H1 (cell line): Measurements from ENCODE around the gene CHRNA4. TPM values are rescaled to one million over a fixed set of nuclear protein-coding genes. Genes with fewer than 3 reads are reported as not detected.

Source experiments
- CTCF ChIA-PET: fragments of 300-600 bp; sonication (Branson Sonifier 250); formaldehyde crosslinking; loops from one replicate; lab custom pipeline; 2021; ENCODE audit not compliant: partially characterized antibody; lab: Charles Lee
- POLR2A ChIA-PET: fragments of 300-600 bp; sonication (Branson Sonifier 250); formaldehyde crosslinking; loops from one replicate; lab custom pipeline; 2021; ENCODE audit warnings: inconsistent platforms; ENCODE audit not compliant: partially characterized antibody; lab: Charles Lee
- DNase-seq, 2 experiments: peaks; one replicate each; pipeline versions ENCODE4 v3.0.0 to v3.0.0-alpha.2; 2010 to 2022; ENCODE audit warnings: low spot score in 2 of 2, low read depth in 1 of 2, mixed read lengths in 1 of 2
- FAIRE-seq: peaks from 2 replicates; lab custom pipeline; 2011; peaks lifted over from hg19 to GRCh38; lab: Jason Lieb, UNC
- H2AFZ ChIP-seq: 2 replicates; pipeline ENCODE4 v1.8.1; 2012; ENCODE audit warnings: low read length, inconsistent platforms
- H2AK5ac ChIP-seq: 2 replicates; pipeline ENCODE4 v1.6.1; 2013; ENCODE audit warnings: low read depth, low read length
- H2BK120ac ChIP-seq: replicated peaks from 2 replicates; pipeline ENCODE3; 2013; ENCODE audit warnings: low read depth, low read length, inconsistent platforms
- H2BK12ac ChIP-seq: 2 replicates; pipeline ENCODE4 v1.6.1; 2013; ENCODE audit warnings: low read depth, low read length
- H2BK15ac ChIP-seq: 2 replicates; pipeline ENCODE4 v1.6.1; 2013; ENCODE audit warnings: low read length
- H2BK20ac ChIP-seq: 2 replicates; pipeline ENCODE4 v1.6.1; 2013; ENCODE audit warnings: low read length
- H2BK5ac ChIP-seq: 2 replicates; pipeline ENCODE4 v1.6.1; 2013; ENCODE audit warnings: low read depth, low read length
- H3K14ac ChIP-seq: 2 replicates; pipeline ENCODE4 v1.6.1; 2013; ENCODE audit warnings: inconsistent platforms; ENCODE audit not compliant: insufficient read length
- H3K18ac ChIP-seq: 2 replicates; pipeline ENCODE4 v1.6.1; 2013; ENCODE audit warnings: low read length; ENCODE audit errors: extremely low read depth
- H3K23ac ChIP-seq: 2 replicates; pipeline ENCODE4 v1.6.1; 2013; ENCODE audit warnings: inconsistent platforms; ENCODE audit not compliant: insufficient read length
- H3K23me2 ChIP-seq: 2 replicates; pipeline ENCODE4 v1.6.1; 2013; ENCODE audit warnings: low read depth, low read length
- H3K27ac ChIP-seq: 2 replicates; pipeline ENCODE4 v1.6.1; 2011; ENCODE audit warnings: low read depth, low read length, inconsistent platforms
- H3K27me3 ChIP-seq, 4 experiments: replicated peaks in 1 of 4; 1 replicate in 1 of 4; 2 replicates in 3 of 4; pipeline versions ENCODE4 v1.6.1 to v1.8.1; 2011 to 2013; ENCODE audit warnings: low read length in 3 of 4, mild to moderate bottlenecking in 3 of 4, inconsistent platforms in 2 of 4, mixed read lengths in 2 of 4, moderate library complexity in 1 of 4; ENCODE audit not compliant: control insufficient read depth in 3 of 4, insufficient read depth in 3 of 4; ENCODE audit errors: extremely low read depth in 1 of 4
- H3K36me3 ChIP-seq, 4 experiments: 2 replicates each; pipeline versions ENCODE4 v1.6.1 to v1.8.1; 2011 to 2013; ENCODE audit warnings: mild to moderate bottlenecking in 4 of 4, low read length in 3 of 4, moderate library complexity in 2 of 4, control low read depth in 1 of 4, inconsistent platforms in 1 of 4; ENCODE audit not compliant: insufficient read depth in 4 of 4, control insufficient read depth in 2 of 4
- H3K4ac ChIP-seq: replicated peaks from 2 replicates; pipeline ENCODE3; 2013; ENCODE audit warnings: low read length, low read depth, mixed read lengths, inconsistent platforms; ENCODE audit not compliant: insufficient read length
- H3K4me1 ChIP-seq, 4 experiments: replicated peaks in 1 of 4; 1 replicate in 1 of 4; 2 replicates in 3 of 4; pipeline versions ENCODE4 v1.6.1 to v1.8.1; 2011 to 2013; ENCODE audit warnings: low read length in 3 of 4, inconsistent platforms in 2 of 4, mixed read lengths in 1 of 4; ENCODE audit not compliant: insufficient read depth in 4 of 4, control insufficient read depth in 3 of 4
- H3K4me2 ChIP-seq, 2 experiments: 2 replicates each; pipeline versions ENCODE4 v1.6.1 to v1.8.1; 2011 to 2013; ENCODE audit warnings: low read depth in 2 of 2, low read length in 2 of 2, control low read depth in 1 of 2, inconsistent platforms in 1 of 2, mild to moderate bottlenecking in 1 of 2; ENCODE audit not compliant: insufficient read depth in 1 of 2
- H3K4me3 ChIP-seq, 4 experiments: fragments of 200-600, 300-600 bp in 1 of 4; sonication (generic), shearing (Covaris generic), sonication (Bioruptor Twin) in 1 of 4; 2 replicates each; pipeline versions ENCODE4 v1.5.1 to v1.8.1; 2011 to 2016; ENCODE audit warnings: low read length in 4 of 4, low read depth in 3 of 4, control low read depth in 2 of 4, inconsistent platforms in 2 of 4, mild to moderate bottlenecking in 2 of 4, mixed read lengths in 1 of 4, moderate library complexity in 1 of 4; ENCODE audit not compliant: insufficient read depth in 2 of 4; ENCODE audit errors: extremely low read depth in 1 of 4
- H3K56ac ChIP-seq: replicated peaks from 2 replicates; pipeline ENCODE3; 2013; ENCODE audit warnings: low read depth, mild to moderate bottlenecking, mixed read lengths, low read length, inconsistent platforms; ENCODE audit not compliant: insufficient read length
- H3K79me1 ChIP-seq: 2 replicates; pipeline ENCODE4 v1.6.1; 2013; ENCODE audit warnings: low read depth, low read length, control low read depth
- H3K79me2 ChIP-seq, 2 experiments: 2 replicates each; pipeline versions ENCODE4 v1.6.1 to v1.8.1; 2012 to 2013; ENCODE audit warnings: low read length in 2 of 2, mild to moderate bottlenecking in 2 of 2, inconsistent platforms in 1 of 2; ENCODE audit not compliant: insufficient read depth in 2 of 2, control insufficient read depth in 1 of 2
- H3K9ac ChIP-seq, 4 experiments: replicated peaks in 1 of 4; 1 replicate in 1 of 4; 2 replicates in 3 of 4; pipeline versions ENCODE4 v1.6.1 to v1.8.1; 2011 to 2013; ENCODE audit warnings: low read depth in 3 of 4, low read length in 3 of 4, control low read depth in 2 of 4, mild to moderate bottlenecking in 2 of 4, moderate library complexity in 2 of 4, inconsistent platforms in 1 of 4; ENCODE audit errors: extremely low read depth in 1 of 4
- H3K9me3 ChIP-seq, 2 experiments: 2 replicates each; pipeline versions ENCODE4 v1.6.1 to v1.8.1; 2012 to 2013; ENCODE audit warnings: mild to moderate bottlenecking in 2 of 2, moderate library complexity in 2 of 2, control low read depth in 1 of 2, inconsistent platforms in 1 of 2, low read depth in 1 of 2, low read length in 1 of 2, mixed read lengths in 1 of 2; ENCODE audit not compliant: insufficient read depth in 2 of 2
- H4K20me1 ChIP-seq, 2 experiments: replicated peaks in 1 of 2; 2 replicates each; pipeline versions ENCODE3 to v1.8.1; 2011 to 2013; ENCODE audit warnings: inconsistent platforms in 2 of 2, low read length in 2 of 2, mild to moderate bottlenecking in 1 of 2; ENCODE audit not compliant: insufficient read depth in 2 of 2, control insufficient read depth in 1 of 2
- H4K5ac ChIP-seq: 2 replicates; pipeline ENCODE4 v1.6.1; 2013; ENCODE audit warnings: low read length, low read depth, mixed read lengths, inconsistent platforms; ENCODE audit not compliant: insufficient read length
- H4K8ac ChIP-seq: 2 replicates; pipeline ENCODE4 v1.8.0; 2013; ENCODE audit warnings: mild to moderate bottlenecking, moderate library complexity, low read length, inconsistent platforms; ENCODE audit not compliant: insufficient read depth; ENCODE audit errors: extremely low read depth
- H4K91ac ChIP-seq: replicated peaks from 2 replicates; pipeline ENCODE3; 2013; ENCODE audit warnings: low read length, mixed read lengths, inconsistent platforms; ENCODE audit not compliant: insufficient read length
- BRCA1 ChIP-seq: IDR thresholded peaks from 2 replicates; pipeline ENCODE4 v1.6.1; 2012; ENCODE audit warnings: low read depth, low read length, improper control_type of control experiment
- GABPA ChIP-seq: IDR thresholded peaks from 2 replicates; pipeline ENCODE4 v1.6.1; 2011; ENCODE audit warnings: mild to moderate bottlenecking, low read length, moderate library complexity, borderline replicate concordance; ENCODE audit not compliant: insufficient read depth
- WGBS, 2 experiments: shearing (Covaris generic) in 1 of 2; methylation state at CpG; one replicate each; pipeline versions ENCODE4 v1.1.6 to v1.1.7; 2013 to 2015; ENCODE audit warnings: low lambda C conversion rate in 2 of 2, mixed read lengths in 2 of 2, inconsistent platforms in 1 of 2, low coverage in 1 of 2, missing lambda C conversion rate in 1 of 2; ENCODE audit not compliant: insufficient replicate concordance in 2 of 2, insufficient coverage in 1 of 2, insufficient read length in 1 of 2; ENCODE audit errors: extremely low coverage in 1 of 2, missing lambda C conversion rate in 1 of 2; 5-methylcytosine and 5-hydroxymethylcytosine counted together
- polyA plus RNA-seq, 7 experiments: library from polyadenylated mRNA; depleted of rRNA in 3 of 7; stranded (reverse) in 5 of 7; unstranded in 2 of 7; fragments of >200 nt in 5 of 7; fragments of 200-250 nt in 2 of 7; gene quantifications; 1 replicate in 5 of 7; 2 replicates in 1 of 7; 4 replicates in 1 of 7; pipeline versions ENCODE4 v1.2.1 to v1.2.3, GENCODE V29; 2011 to 2013; ENCODE audit warnings: missing spikeins in 2 of 7, mixed read lengths in 2 of 7
- total RNA-seq: library from RNA; stranded (reverse); fragmentation: NEBNext Ultra II Directional; extraction: Animal tissue kit (Norgen Biotek cat#: 25700); gene quantifications from 2 replicates; pipeline ENCODE4 v1.2.1, GENCODE V29; 2021

Gene CHRNA4
- total and polyA plus RNA-seq, 2 of the 8 experiments (the other 6 are each of a cell fraction or from before 2014, with no cell fraction given): 4.3 to 5.7 TPM

DNA sequence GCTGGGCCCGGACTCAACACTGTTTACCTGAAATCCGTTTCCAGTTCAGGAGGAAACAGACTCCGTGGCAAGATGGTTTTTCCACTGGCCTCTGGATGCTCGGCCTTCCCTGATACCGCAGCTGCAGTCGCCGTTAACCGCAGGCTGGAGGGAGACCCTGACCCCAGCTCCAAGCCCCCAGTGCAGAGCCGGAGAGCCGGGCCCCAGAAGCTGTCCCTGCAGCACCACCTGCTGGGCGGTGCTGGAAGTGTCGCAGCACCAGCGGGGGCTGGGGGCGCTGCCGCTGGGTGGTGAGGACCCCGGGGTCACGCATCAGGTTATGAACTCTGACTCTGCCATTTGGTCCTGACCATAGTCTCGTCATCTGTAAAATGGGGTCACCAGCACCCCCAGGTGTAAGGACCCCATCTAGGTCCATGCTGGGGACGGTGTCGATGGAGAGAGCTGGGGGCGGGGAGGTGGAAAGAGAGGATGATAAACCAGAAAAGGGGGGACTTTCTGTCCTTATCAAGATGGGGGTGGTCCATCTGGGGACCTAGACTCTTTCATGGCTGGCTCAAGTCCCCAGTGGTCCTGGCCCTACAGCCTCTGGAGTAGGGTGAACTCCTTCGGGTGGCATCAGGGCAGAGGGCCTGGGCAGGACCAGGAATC, 20.8 kb upstream of the CHRNA4 start:
- no peak overlapping the region for H2BK15ac ChIP-seq
- H3K23ac ChIP-seq: no peak overlapping the region
- ChIA-PET CTCF (interaction anchor here (0.5 to 9.9 kb wide), 37 partner anchors 9 to 265 kb away, joined by 3 to 230 read pairs (median 6); partner anchors contain the start of genes CHRNA4 and COL20A1), POLR2A (interaction anchor here (1.0 to 1.8 kb wide), 2 partner anchors 22 to 72 kb away, joined by 5 read pairs; no protein-coding TSS in a partner anchor)
- H2AFZ ChIP-seq: no peak overlapping the region
- no peak overlapping the region for H3K18ac ChIP-seq
- H4K5ac ChIP-seq: no peak overlapping the region
- FAIRE-seq (peak; percentile 19), DNase-seq (peak in 1 of 2 experiments; percentile 93)
- H3K9ac ChIP-seq: no peak overlapping the region
- no peaks in the 10 kb centered on the region; the same call in none of the 2 replicates for H3K23me2 ChIP-seq
- no peak overlapping the region for H3K4ac ChIP-seq
- 36% methylated on average over 22 of the region's 22 CpGs; no CpG with 5 or more reads in 1 of the 2 experiments for WGBS, 2 experiments
- no peaks in the 10 kb centered on the region for H3K79me1 ChIP-seq
- peak overlapping the region in 1 of 2 experiments; percentile 48; a peak in 1 of 4 replicates for H3K4me2 ChIP-seq
- peaks cover 3 to 20% (median 14%) of the 10 kb centered on the region in 4 experiments for H3K4me1 ChIP-seq
- no peak overlapping the region for H3K56ac ChIP-seq
- no peak overlapping the region for H3K4me3 ChIP-seq
- no peak overlapping the region for H2BK120ac ChIP-seq
- no peak overlapping the region for H4K8ac ChIP-seq
- H2BK20ac ChIP-seq: no peak overlapping the region
- H3K79me2 ChIP-seq: no peaks in the 10 kb centered on the region
- H2AK5ac ChIP-seq: no peak overlapping the region
- H4K20me1 ChIP-seq: no peaks in the 10 kb centered on the region
- no peak overlapping the region for H3K14ac ChIP-seq
- H2BK5ac ChIP-seq: no peak overlapping the region
- no peak overlapping the region for H4K91ac ChIP-seq
- H3K27me3 ChIP-seq: peaks cover 0 to 2% (median 0%) of the 10 kb centered on the region in 4 experiments; a peak in 1 of 7 replicates
- H3K36me3 ChIP-seq: no peaks in the 10 kb centered on the region
- peak overlapping the region; percentile 60; the same call in 1 of the 2 replicates for H2BK12ac ChIP-seq
- H3K27ac ChIP-seq: no peak overlapping the region
- peaks cover 6 to 10% of the 10 kb centered on the region in 2 experiments for H3K9me3 ChIP-seq
- TF ChIP-seq GABPA: peak; percentile 82
- no peak for TF ChIP-seq BRCA1
